Body of pancreas (tissue), 4 donors: ENCODE results near the gene FNTB.

Experiments used
- POLR2A ChIP-seq, 3 donors: fragments of 450-650 bp; IDR thresholded peaks; one replicate each; pipeline ENCODE4 v1.6.1; 2016; ENCODE audit warnings: antibody characterized with exemption in 3 of 3, mild to moderate bottlenecking in 2 of 3
- TF ChIP-seq, protein P1 (sequence below), 7 experiments: fragments of 450-650 bp in 4 of 7; fragments of 200-600 bp in 3 of 7; sonication (generic) in 3 of 7; IDR thresholded peaks; one replicate each; pipeline ENCODE4 v1.5.1; 2016 to 2019; ENCODE audit warnings: antibody characterized with exemption in 7 of 7

DNA sequence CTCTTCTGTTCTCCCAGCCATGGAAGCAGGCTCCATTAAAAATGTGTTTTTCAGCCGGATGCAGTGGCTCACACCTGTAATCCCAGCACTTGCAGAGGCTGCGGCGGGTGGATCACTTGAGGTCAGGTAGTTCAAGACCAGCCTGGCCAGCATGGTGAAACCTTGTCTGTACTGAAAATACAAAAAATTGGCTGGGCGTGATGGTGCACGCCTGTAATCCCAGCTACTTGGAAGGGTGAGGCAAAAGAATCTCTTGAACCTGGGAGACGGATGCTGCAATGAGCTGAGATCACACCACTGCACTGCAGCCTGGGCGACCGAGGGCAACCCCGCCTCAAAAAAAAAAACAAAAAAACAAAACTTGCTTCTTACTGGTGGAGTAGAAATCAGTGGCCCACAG lies 39.8 kb downstream of the FNTB start:
- TF ChIP-seq, protein P1, sequence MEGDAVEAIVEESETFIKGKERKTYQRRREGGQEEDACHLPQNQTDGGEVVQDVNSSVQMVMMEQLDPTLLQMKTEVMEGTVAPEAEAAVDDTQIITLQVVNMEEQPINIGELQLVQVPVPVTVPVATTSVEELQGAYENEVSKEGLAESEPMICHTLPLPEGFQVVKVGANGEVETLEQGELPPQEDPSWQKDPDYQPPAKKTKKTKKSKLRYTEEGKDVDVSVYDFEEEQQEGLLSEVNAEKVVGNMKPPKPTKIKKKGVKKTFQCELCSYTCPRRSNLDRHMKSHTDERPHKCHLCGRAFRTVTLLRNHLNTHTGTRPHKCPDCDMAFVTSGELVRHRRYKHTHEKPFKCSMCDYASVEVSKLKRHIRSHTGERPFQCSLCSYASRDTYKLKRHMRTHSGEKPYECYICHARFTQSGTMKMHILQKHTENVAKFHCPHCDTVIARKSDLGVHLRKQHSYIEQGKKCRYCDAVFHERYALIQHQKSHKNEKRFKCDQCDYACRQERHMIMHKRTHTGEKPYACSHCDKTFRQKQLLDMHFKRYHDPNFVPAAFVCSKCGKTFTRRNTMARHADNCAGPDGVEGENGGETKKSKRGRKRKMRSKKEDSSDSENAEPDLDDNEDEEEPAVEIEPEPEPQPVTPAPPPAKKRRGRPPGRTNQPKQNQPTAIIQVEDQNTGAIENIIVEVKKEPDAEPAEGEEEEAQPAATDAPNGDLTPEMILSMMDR (IDR thresholded peaks at IDR 0.05) = no peak
- no peak for TF ChIP-seq POLR2A (IDR thresholded peaks at IDR 0.05)
